Measurements from ENCODE around the gene GRIK2.

The GRIK2 gene

GRCh38 chr6:101762851-101763250 is 369.3 kb downstream of the GRIK2 start:
- H3K27me3 ChIP-seq (ENCODE audit: insufficient read depth, low read length), result no peaks in the 10 kb centered on the region
- peaks cover 7% of the 10 kb centered on the region for H3K4me1 ChIP-seq (ENCODE audit: control insufficient read depth, insufficient read depth, low read length, unreplicated experiment)
- H3K4me3 ChIP-seq (ENCODE audit: low read depth, low read length), result no peak overlapping the region
- no peak overlapping the region for H3K27ac ChIP-seq (ENCODE audit: low read depth, low read length)
- no peak overlapping the region for H2AFZ ChIP-seq (ENCODE audit: low read length, unreplicated experiment)
- no peaks in the 10 kb centered on the region for H3K36me3 ChIP-seq (ENCODE audit: insufficient read depth, low read length)
- no peaks in the 10 kb centered on the region for H3K79me2 ChIP-seq (ENCODE audit: control insufficient read depth, insufficient read depth, low read length, unreplicated experiment)

GRCh38 chr6:101765281-101765680 is 371.8 kb downstream of the GRIK2 start:
- peaks cover 7% of the 10 kb centered on the region for H3K4me1 ChIP-seq (ENCODE audit: control insufficient read depth, insufficient read depth, low read length, unreplicated experiment)
- H3K4me3 ChIP-seq (ENCODE audit: low read depth, low read length), result no peak overlapping the region
- H3K27ac ChIP-seq (ENCODE audit: low read depth, low read length), result no peak overlapping the region
- no peak overlapping the region for H2AFZ ChIP-seq (ENCODE audit: low read length, unreplicated experiment)
- H3K79me2 ChIP-seq (ENCODE audit: control insufficient read depth, insufficient read depth, low read length, unreplicated experiment), result no peaks in the 10 kb centered on the region
- H3K36me3 ChIP-seq (ENCODE audit: insufficient read depth, low read length), result no peaks in the 10 kb centered on the region
- H3K27me3 ChIP-seq (ENCODE audit: insufficient read depth, low read length), result no peaks in the 10 kb centered on the region

- Histone ChIP-seq H3K36me3 (ENCODE audit: insufficient read depth, low read length) (no peaks in the 10 kb centered on the region), H2AFZ (ENCODE audit: low read length, unreplicated experiment) (no peak overlapping the region), H3K27me3 (ENCODE audit: insufficient read depth, low read length) (no peaks in the 10 kb centered on the region), H3K79me2 (ENCODE audit: control insufficient read depth, insufficient read depth, low read length, unreplicated experiment) (no peaks in the 10 kb centered on the region), H3K4me1 (ENCODE audit: control insufficient read depth, insufficient read depth, low read length, unreplicated experiment) (no peaks in the 10 kb centered on the region), H3K4me3 (ENCODE audit: low read depth, low read length) (no peak overlapping the region), H3K27ac (ENCODE audit: low read depth, low read length) (no peak overlapping the region)
Measured at GRCh38 chr6:101770116-101770515, 376.6 kb downstream of the GRIK2 start.

GRCh38 chr6:101776919-101777350 is 383.4 kb downstream of the GRIK2 start:
- no peak overlapping the region for H3K27ac ChIP-seq (ENCODE audit: low read depth, low read length)
- no peaks in the 10 kb centered on the region for H3K36me3 ChIP-seq (ENCODE audit: insufficient read depth, low read length)
- H3K79me2 ChIP-seq (ENCODE audit: control insufficient read depth, insufficient read depth, low read length, unreplicated experiment), result no peaks in the 10 kb centered on the region
- H3K4me3 ChIP-seq (ENCODE audit: low read depth, low read length), result no peak overlapping the region
- H3K4me1 ChIP-seq (ENCODE audit: control insufficient read depth, insufficient read depth, low read length, unreplicated experiment), result peaks cover 5% of the 10 kb centered on the region
- no peaks in the 10 kb centered on the region for H3K27me3 ChIP-seq (ENCODE audit: insufficient read depth, low read length)
- H2AFZ ChIP-seq (ENCODE audit: low read length, unreplicated experiment), result no peak overlapping the region

- Histone ChIP-seq H2AFZ (ENCODE audit: low read length, unreplicated experiment) (no peak overlapping the region), H3K4me1 (ENCODE audit: control insufficient read depth, insufficient read depth, low read length, unreplicated experiment) (peaks cover 5% of the 10 kb centered on the region), H3K36me3 (ENCODE audit: insufficient read depth, low read length) (no peaks in the 10 kb centered on the region), H3K79me2 (ENCODE audit: control insufficient read depth, insufficient read depth, low read length, unreplicated experiment) (no peaks in the 10 kb centered on the region), H3K27ac (ENCODE audit: low read depth, low read length) (no peak overlapping the region), H3K4me3 (ENCODE audit: low read depth, low read length) (no peak overlapping the region), H3K27me3 (ENCODE audit: insufficient read depth, low read length) (no peaks in the 10 kb centered on the region)
Measured at GRCh38 chr6:101777646-101778045, 384.1 kb downstream of the GRIK2 start.

- no peaks in the 10 kb centered on the region for H3K36me3 ChIP-seq (ENCODE audit: insufficient read depth, low read length)
- H3K27ac ChIP-seq (ENCODE audit: low read depth, low read length), result no peak overlapping the region
- H3K4me1 ChIP-seq (ENCODE audit: control insufficient read depth, insufficient read depth, low read length, unreplicated experiment), result peaks cover 5% of the 10 kb centered on the region
Measured at GRCh38 chr6:101779051-101779844, 385.7 kb downstream of the GRIK2 start.

GRCh38 chr6:101783287-101783686 is 389.8 kb downstream of the GRIK2 start:
- Histone ChIP-seq H2AFZ (ENCODE audit: low read length, unreplicated experiment) (no peak overlapping the region), H3K4me1 (ENCODE audit: control insufficient read depth, insufficient read depth, low read length, unreplicated experiment) (peaks cover 5% of the 10 kb centered on the region), H3K79me2 (ENCODE audit: control insufficient read depth, insufficient read depth, low read length, unreplicated experiment) (no peaks in the 10 kb centered on the region), H3K4me3 (ENCODE audit: low read depth, low read length) (no peak overlapping the region), H3K27me3 (ENCODE audit: insufficient read depth, low read length) (no peaks in the 10 kb centered on the region), H3K36me3 (ENCODE audit: insufficient read depth, low read length) (no peaks in the 10 kb centered on the region), H3K27ac (ENCODE audit: low read depth, low read length) (no peak overlapping the region)

More at GRCh38 chr6:101779051-101779844, 385.7 kb downstream of the GRIK2 start:
- Histone ChIP-seq H3K4me3 (ENCODE audit: low read depth, low read length) (no peak overlapping the region), H3K27me3 (ENCODE audit: insufficient read depth, low read length) (no peaks in the 10 kb centered on the region), H2AFZ (ENCODE audit: low read length, unreplicated experiment) (no peak overlapping the region), H3K79me2 (ENCODE audit: control insufficient read depth, insufficient read depth, low read length, unreplicated experiment) (no peaks in the 10 kb centered on the region)

GRCh38 chr6:101784094-101784493 is 390.6 kb downstream of the GRIK2 start:
- Histone ChIP-seq H3K27ac (ENCODE audit: low read depth, low read length) (no peak overlapping the region), H3K4me1 (ENCODE audit: control insufficient read depth, insufficient read depth, low read length, unreplicated experiment) (peaks cover 4% of the 10 kb centered on the region), H3K79me2 (ENCODE audit: control insufficient read depth, insufficient read depth, low read length, unreplicated experiment) (no peaks in the 10 kb centered on the region), H2AFZ (ENCODE audit: low read length, unreplicated experiment) (no peak overlapping the region), H3K27me3 (ENCODE audit: insufficient read depth, low read length) (no peaks in the 10 kb centered on the region), H3K4me3 (ENCODE audit: low read depth, low read length) (no peak overlapping the region), H3K36me3 (ENCODE audit: insufficient read depth, low read length) (no peaks in the 10 kb centered on the region)

- no peaks in the 10 kb centered on the region for H3K36me3 ChIP-seq (ENCODE audit: insufficient read depth, low read length)
- H3K79me2 ChIP-seq (ENCODE audit: control insufficient read depth, insufficient read depth, low read length, unreplicated experiment), result no peaks in the 10 kb centered on the region
- no peak overlapping the region for H3K4me3 ChIP-seq (ENCODE audit: low read depth, low read length)
- H3K27ac ChIP-seq (ENCODE audit: low read depth, low read length), result no peak overlapping the region
- H3K27me3 ChIP-seq (ENCODE audit: insufficient read depth, low read length), result no peaks in the 10 kb centered on the region
- peaks cover 19% of the 10 kb centered on the region for H3K4me1 ChIP-seq (ENCODE audit: control insufficient read depth, insufficient read depth, low read length, unreplicated experiment)
- no peak overlapping the region for H2AFZ ChIP-seq (ENCODE audit: low read length, unreplicated experiment)
Measured at GRCh38 chr6:101799531-101799930, 406.0 kb downstream of the GRIK2 start.

GRCh38 chr6:101800598-101800997 is 407.1 kb downstream of the GRIK2 start:
- Histone ChIP-seq H3K4me3 (ENCODE audit: low read depth, low read length) (no peak overlapping the region; the same call in 1 of the 2 replicates), H3K4me1 (ENCODE audit: control insufficient read depth, insufficient read depth, low read length, unreplicated experiment) (peaks cover 23% of the 10 kb centered on the region), H3K36me3 (ENCODE audit: insufficient read depth, low read length) (no peaks in the 10 kb centered on the region), H3K79me2 (ENCODE audit: control insufficient read depth, insufficient read depth, low read length, unreplicated experiment) (no peaks in the 10 kb centered on the region), H3K27ac (ENCODE audit: low read depth, low read length) (no peak overlapping the region), H3K27me3 (ENCODE audit: insufficient read depth, low read length) (no peaks in the 10 kb centered on the region), H2AFZ (ENCODE audit: low read length, unreplicated experiment) (peak overlapping the region; percentile 66)

- H3K27ac ChIP-seq (ENCODE audit: low read depth, low read length), result peak overlapping the region; percentile 42
- no peaks in the 10 kb centered on the region for H3K27me3 ChIP-seq (ENCODE audit: insufficient read depth, low read length)
- H3K4me3 ChIP-seq (ENCODE audit: low read depth, low read length), result 0 out of 2 replicates have a peak overlapping the region, but pooled peaks have one; percentile 2
- no peaks in the 10 kb centered on the region for H3K36me3 ChIP-seq (ENCODE audit: insufficient read depth, low read length)
- no peaks in the 10 kb centered on the region for H3K79me2 ChIP-seq (ENCODE audit: control insufficient read depth, insufficient read depth, low read length, unreplicated experiment)
- H2AFZ ChIP-seq (ENCODE audit: low read length, unreplicated experiment), result peak overlapping the region; percentile 49
- H3K4me1 ChIP-seq (ENCODE audit: control insufficient read depth, insufficient read depth, low read length, unreplicated experiment), result peaks cover 48% of the 10 kb centered on the region
Measured at GRCh38 chr6:101803136-101803535, 409.6 kb downstream of the GRIK2 start.

All from ACC112 (cell line).